ENCODE measurements around the gene FAM219B. TPM values are rescaled to one million over a fixed set of nuclear protein-coding genes. Genes with fewer than 3 reads are reported as not detected.

FAM219B gene
- total and polyA plus RNA-seq, 2 of the 8 experiments (the other 6 are each of a cell fraction or from before 2014, with no cell fraction given), result 57.1 to 66.6 TPM

DNA sequence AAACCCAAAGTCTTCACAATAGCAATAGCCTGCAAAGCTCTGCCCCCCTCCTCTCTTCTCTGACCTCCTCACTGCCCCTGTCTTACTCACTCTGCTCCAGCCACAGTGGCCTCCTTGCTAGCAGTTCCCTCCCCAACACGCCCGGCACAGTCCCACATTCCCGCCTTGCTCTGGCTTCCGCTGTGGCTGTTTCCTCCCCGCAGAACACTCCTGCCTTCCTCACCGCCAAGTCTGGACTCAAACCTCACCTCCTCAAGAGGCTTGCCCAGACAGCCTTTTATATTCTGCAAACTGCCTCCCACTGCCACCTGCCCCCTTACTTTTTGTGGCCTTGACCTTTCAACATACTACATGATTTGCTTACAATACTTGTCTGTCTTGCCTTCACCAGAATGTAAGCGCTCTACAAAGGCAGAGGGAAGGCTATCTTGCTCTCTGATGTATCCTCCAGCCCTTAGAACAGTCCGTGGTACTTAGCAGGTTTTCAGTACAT is 17.2 kb downstream of the FAM219B start:
- Histone ChIP-seq H3K27me3 (replicated peaks in 1 of 4; ENCODE audit: control insufficient read depth in 3 of 4, extremely low read depth in 1 of 4, insufficient read depth in 3 of 4, low read length in 3 of 4) (no peaks in the 10 kb centered on the region), H3K18ac (ENCODE audit: extremely low read depth, low read length) (no peak overlapping the region), H3K14ac (ENCODE audit: insufficient read length) (no peak overlapping the region), H3K36me3 (ENCODE audit: control insufficient read depth in 2 of 4, insufficient read depth in 4 of 4, low read length in 3 of 4) (peaks cover 5 to 18% (median 14%) of the 10 kb centered on the region in 4 experiments; a peak in 5 of 8 replicates), H3K79me1 (ENCODE audit: low read depth, low read length) (no peaks in the 10 kb centered on the region), H2BK15ac (ENCODE audit: low read length) (no peak overlapping the region), H4K8ac (ENCODE audit: extremely low read depth, insufficient read depth, low read length) (no peak overlapping the region), H3K79me2 (ENCODE audit: control insufficient read depth in 1 of 2, insufficient read depth in 2 of 2, low read length in 2 of 2) (no peaks in the 10 kb centered on the region), H4K91ac (replicated peaks; ENCODE audit: insufficient read length, low read length) (no peak overlapping the region), H3K23me2 (ENCODE audit: low read depth, low read length) (peaks cover 9% of the 10 kb centered on the region), H3K9ac (replicated peaks in 1 of 4; ENCODE audit: extremely low read depth in 1 of 4, low read depth in 3 of 4, low read length in 3 of 4) (peak overlapping the region in 1 of 4 experiments; percentile 95; a peak in 3 of 7 replicates), H3K4ac (replicated peaks; ENCODE audit: insufficient read length, low read depth, low read length) (no peak overlapping the region), H3K4me3 (ENCODE audit: extremely low read depth in 1 of 4, insufficient read depth in 2 of 4, low read depth in 3 of 4, low read length in 4 of 4) (peak overlapping the region; percentile 80 to 96 (median 88); a peak in 7 of 8 replicates), H2BK12ac (ENCODE audit: low read depth, low read length) (0 out of 2 replicates have a peak overlapping the region, but pooled peaks have one; percentile 41), H3K27ac (ENCODE audit: low read depth, low read length) (no peak overlapping the region), H4K5ac (ENCODE audit: insufficient read length, low read depth, low read length) (no peak overlapping the region), H3K4me1 (replicated peaks in 1 of 4; ENCODE audit: control insufficient read depth in 3 of 4, insufficient read depth in 4 of 4, low read length in 3 of 4) (peaks cover 0 to 4% (median 2%) of the 10 kb centered on the region in 4 experiments; a peak in 4 of 7 replicates), H2AFZ (ENCODE audit: low read length) (peak overlapping the region; percentile 99), H2BK20ac (ENCODE audit: low read length) (no peak overlapping the region), H4K20me1 (replicated peaks in 1 of 2; ENCODE audit: control insufficient read depth in 1 of 2, insufficient read depth in 2 of 2, low read length in 2 of 2) (no peaks in the 10 kb centered on the region), H3K9me3 (ENCODE audit: insufficient read depth in 2 of 2, low read depth in 1 of 2, low read length in 1 of 2) (no peaks in the 10 kb centered on the region), H2BK120ac (replicated peaks; ENCODE audit: low read depth, low read length) (no peak overlapping the region), H3K56ac (replicated peaks; ENCODE audit: insufficient read length, low read depth, low read length) (no peak overlapping the region), H3K23ac (ENCODE audit: insufficient read length) (no peak overlapping the region), H3K4me2 (ENCODE audit: insufficient read depth in 1 of 2, low read depth in 2 of 2, low read length in 2 of 2) (peak overlapping the region; percentile 90), H2AK5ac (ENCODE audit: low read depth, low read length) (no peak overlapping the region), H2BK5ac (ENCODE audit: low read depth, low read length) (0 out of 2 replicates have a peak overlapping the region, but pooled peaks have one; percentile 68)
- DNase-seq (ENCODE audit: low read depth in 1 of 2, low spot score in 2 of 2), result peak in 1 of 2 experiments; percentile 54
- TF ChIP-seq EGR1 (IDR thresholded peaks at IDR 0.05; ENCODE audit: borderline replicate concordance, low read depth, low read length), result no peak
- no peak for TF ChIP-seq SP1 (IDR thresholded peaks at IDR 0.05; ENCODE audit: low read depth, low read length)
- peak; percentile 48; the same call in 1 of the 2 replicates for TF ChIP-seq TEAD4 (IDR thresholded peaks at IDR 0.05; ENCODE audit: low read depth, low read length)
- TF ChIP-seq, protein P1, sequence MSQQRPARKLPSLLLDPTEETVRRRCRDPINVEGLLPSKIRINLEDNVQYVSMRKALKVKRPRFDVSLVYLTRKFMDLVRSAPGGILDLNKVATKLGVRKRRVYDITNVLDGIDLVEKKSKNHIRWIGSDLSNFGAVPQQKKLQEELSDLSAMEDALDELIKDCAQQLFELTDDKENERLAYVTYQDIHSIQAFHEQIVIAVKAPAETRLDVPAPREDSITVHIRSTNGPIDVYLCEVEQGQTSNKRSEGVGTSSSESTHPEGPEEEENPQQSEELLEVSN (IDR thresholded peaks at IDR 0.05), result peak; percentile 56
- no peak for TF ChIP-seq JUND (IDR thresholded peaks at IDR 0.05; ENCODE audit: low read length)
- ChIA-PET POLR2A (ENCODE audit: partially characterized antibody) (interaction anchor here (0.6 to 7.0 kb wide), 16 partner anchors 10 to 131 kb away, joined by 3 to 116 read pairs (median 4); partner anchors contain the start of genes FAM219B and SCAMP2), CTCF (ENCODE audit: partially characterized antibody) (interaction anchor here (0.8 to 6.2 kb wide), 7 partner anchors 12 to 119 kb away, joined by 3 to 54 read pairs (median 3); no protein-coding TSS in a partner anchor)
- 32% methylated on average over 8 of the region's 8 CpGs; no CpG with 5 or more reads in 1 of the 2 experiments for WGBS, 2 experiments (ENCODE audit: extremely low coverage in 1 of 2, insufficient coverage in 1 of 2, insufficient read length in 1 of 2, insufficient replicate concordance in 2 of 2, low coverage in 1 of 2, low lambda C conversion rate in 2 of 2, missing lambda C conversion rate in 1 of 2)
- no peak for FAIRE-seq

Measured in H1 (cell line).